ENCODE results near the gene NAA15. TPM values are rescaled to one million over a fixed set of nuclear protein-coding genes. Genes with fewer than 3 reads are reported as not detected.
A peak's percentile ranks its signal among the peaks of the same experiment; 100 is the strongest.

The NAA15 gene
- total and polyA plus RNA-seq, 9 donors = 16.0 to 31.0 (median 26.8) TPM

DNA sequence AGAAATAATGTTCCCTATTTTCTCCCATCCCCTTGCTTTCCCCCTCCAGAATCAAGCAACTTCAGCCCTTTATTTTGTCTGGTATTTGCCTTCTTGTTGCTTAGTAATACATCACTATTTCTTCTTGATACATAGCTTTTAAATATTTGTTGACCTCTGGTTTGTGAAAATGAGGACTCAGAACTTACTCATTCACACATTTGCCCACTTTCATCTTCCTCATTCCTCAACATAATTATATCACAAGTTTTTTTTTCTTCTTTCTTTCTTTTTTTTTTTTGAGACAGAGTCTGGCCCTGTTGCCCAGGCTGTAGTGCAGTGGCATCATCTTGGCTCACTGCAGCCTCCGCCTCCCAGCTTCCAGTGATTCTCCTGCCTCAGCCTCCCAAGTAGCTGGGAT, 29.9 kb downstream of the NAA15 start:
- Histone ChIP-seq H3K4me3 (ENCODE audit: low read length) (no peak overlapping the region), H3K9me3 (replicated peaks; ENCODE audit: control insufficient read depth, low read depth, low read length) (no peaks in the 10 kb centered on the region), H3K36me3 (ENCODE audit: control insufficient read depth, insufficient read depth, low read length) (peaks cover 15% of the 10 kb centered on the region), H3K27ac (ENCODE audit: low read length) (no peak overlapping the region), H3K27me3 (ENCODE audit: control insufficient read depth, insufficient read depth, low read length) (no peaks in the 10 kb centered on the region), H3K4me1 (ENCODE audit: control insufficient read depth, insufficient read depth, low read length) (no peaks in the 10 kb centered on the region)
- WGBS (ENCODE audit: insufficient coverage) = 100% methylated on average over 1 of the region's 1 CpG
- no peak for DNase-seq

DNA sequence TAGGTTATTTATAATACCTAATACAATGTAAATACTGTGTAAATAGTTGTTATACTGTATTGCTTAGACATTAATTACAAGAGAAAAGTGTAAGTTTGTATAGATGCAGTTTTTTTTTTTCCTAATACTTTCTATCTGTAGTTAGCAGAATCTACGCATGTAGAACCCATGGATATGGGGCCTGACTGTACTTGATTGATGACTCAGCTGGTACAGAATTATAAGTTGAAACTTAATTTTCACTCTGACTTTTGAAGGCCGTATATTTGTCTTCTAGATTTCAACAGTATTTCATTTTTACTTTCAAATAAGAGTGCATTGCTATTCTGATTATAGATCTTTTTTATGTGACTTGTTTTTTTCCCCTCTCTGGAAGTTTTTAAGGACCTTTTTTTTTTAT, 31.7 kb downstream of the NAA15 start:
- no peak for DNase-seq
- no CpG with 5 or more reads among the region's 2 CpGs for WGBS (ENCODE audit: insufficient coverage)
- Histone ChIP-seq H3K4me1 (ENCODE audit: control insufficient read depth, insufficient read depth, low read length) (no peaks in the 10 kb centered on the region), H3K36me3 (ENCODE audit: control insufficient read depth, insufficient read depth, low read length) (peaks cover 15% of the 10 kb centered on the region), H3K9me3 (replicated peaks; ENCODE audit: control insufficient read depth, low read depth, low read length) (no peaks in the 10 kb centered on the region), H3K27me3 (ENCODE audit: control insufficient read depth, insufficient read depth, low read length) (no peaks in the 10 kb centered on the region), H3K27ac (ENCODE audit: low read length) (no peak overlapping the region), H3K4me3 (ENCODE audit: low read length) (no peak overlapping the region)

DNA sequence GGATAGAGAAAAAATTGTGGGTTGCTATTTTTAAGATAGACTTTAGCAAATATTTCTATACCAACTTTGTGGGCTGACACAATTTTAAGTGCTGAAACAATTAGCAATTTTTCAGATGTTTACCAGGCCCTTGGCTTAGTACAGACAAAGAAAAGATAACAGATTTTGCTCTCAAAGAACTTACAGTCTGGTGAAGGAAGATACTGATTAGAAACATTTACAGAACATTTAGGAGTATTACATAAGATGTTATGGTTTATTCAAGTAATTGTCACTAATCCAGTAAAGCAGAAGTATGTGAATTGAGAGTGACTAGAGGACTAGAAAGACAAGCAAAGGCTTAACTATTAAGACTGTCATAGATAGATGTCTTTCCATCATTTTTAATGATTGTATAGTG, 36.3 kb downstream of the NAA15 start:
- peaks cover 16% of the 10 kb centered on the region for H3K36me3 ChIP-seq (ENCODE audit: control insufficient read depth, insufficient read depth, low read length)

DNA sequence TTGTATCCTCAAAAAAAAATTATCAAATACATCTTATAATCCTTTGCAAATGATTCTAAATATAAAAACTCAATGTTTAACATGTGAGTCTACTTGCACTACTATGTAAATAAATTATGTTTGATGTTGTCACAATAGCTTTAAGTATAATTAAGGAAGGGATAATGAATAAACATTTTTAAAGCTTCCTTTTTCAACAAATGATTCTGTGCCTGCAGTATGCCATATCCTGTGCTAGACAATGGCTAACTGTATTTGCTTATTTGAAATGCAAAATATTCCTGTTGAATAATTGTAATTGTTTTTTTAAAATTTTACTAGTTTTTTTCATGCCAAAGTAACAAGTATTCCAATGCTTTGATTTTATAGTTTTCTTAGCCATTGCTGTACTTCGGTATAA, 60.0 kb downstream of the NAA15 start:
- Histone ChIP-seq H3K27ac (ENCODE audit: low read length) (no peak overlapping the region), H3K27me3 (ENCODE audit: control insufficient read depth, insufficient read depth, low read length) (no peaks in the 10 kb centered on the region), H3K4me1 (ENCODE audit: control insufficient read depth, insufficient read depth, low read length) (no peaks in the 10 kb centered on the region), H3K36me3 (ENCODE audit: control insufficient read depth, insufficient read depth, low read length) (peaks cover 15% of the 10 kb centered on the region), H3K4me3 (ENCODE audit: low read length) (no peak overlapping the region), H3K9me3 (replicated peaks; ENCODE audit: control insufficient read depth, low read depth, low read length) (no peaks in the 10 kb centered on the region)
- no CpG with 5 or more reads among the region's 1 CpG for WGBS (ENCODE audit: insufficient coverage)
- no peak for DNase-seq

More for the DNA sequence above, 36.3 kb downstream of the NAA15 start:
- H3K4me1 ChIP-seq (ENCODE audit: control insufficient read depth, insufficient read depth, low read length) = no peaks in the 10 kb centered on the region
- no peaks in the 10 kb centered on the region for H3K27me3 ChIP-seq (ENCODE audit: control insufficient read depth, insufficient read depth, low read length)
- no peak overlapping the region for H3K4me3 ChIP-seq (ENCODE audit: low read length)
- H3K9me3 ChIP-seq (replicated peaks; ENCODE audit: control insufficient read depth, low read depth, low read length) = no peaks in the 10 kb centered on the region
- no peak overlapping the region for H3K27ac ChIP-seq (ENCODE audit: low read length)
- DNase-seq = no peak

DNA sequence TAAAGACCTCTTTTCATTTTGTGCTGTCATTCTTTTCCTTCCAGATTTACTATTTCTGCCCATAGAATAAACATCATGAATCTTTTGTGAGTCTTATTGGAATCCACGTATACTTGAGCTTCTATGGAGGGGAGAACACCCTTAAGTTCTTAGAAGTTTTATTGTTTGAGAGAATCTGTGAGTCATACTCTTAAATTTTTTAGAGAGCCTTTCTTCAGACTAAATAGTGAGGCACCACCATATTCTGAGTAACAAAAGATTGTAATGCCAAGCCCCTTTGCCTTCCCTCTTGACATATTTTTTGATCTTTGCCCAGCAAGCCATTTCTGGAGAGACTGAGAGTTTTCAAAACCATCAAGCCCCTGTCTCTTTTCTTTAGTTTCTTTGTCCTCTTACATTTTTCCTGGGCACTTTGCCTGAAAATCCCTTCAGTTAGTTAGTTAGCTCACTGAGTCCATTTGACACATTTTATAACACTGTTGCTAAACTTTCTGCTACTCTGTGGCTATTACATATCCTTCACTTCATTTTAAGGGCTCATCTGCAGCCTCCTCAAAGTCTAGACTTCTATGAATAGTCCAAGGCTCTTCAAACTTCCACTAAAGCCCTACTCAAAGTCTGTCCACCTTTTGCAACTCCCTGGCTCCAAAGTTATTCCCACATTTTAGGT, 66.3 kb downstream of the NAA15 start:
- DNase-seq = no peak
- no CpG with 5 or more reads among the region's 1 CpG for WGBS (ENCODE audit: insufficient coverage)
- H3K27ac ChIP-seq (ENCODE audit: low read length) = no peak overlapping the region

DNA sequence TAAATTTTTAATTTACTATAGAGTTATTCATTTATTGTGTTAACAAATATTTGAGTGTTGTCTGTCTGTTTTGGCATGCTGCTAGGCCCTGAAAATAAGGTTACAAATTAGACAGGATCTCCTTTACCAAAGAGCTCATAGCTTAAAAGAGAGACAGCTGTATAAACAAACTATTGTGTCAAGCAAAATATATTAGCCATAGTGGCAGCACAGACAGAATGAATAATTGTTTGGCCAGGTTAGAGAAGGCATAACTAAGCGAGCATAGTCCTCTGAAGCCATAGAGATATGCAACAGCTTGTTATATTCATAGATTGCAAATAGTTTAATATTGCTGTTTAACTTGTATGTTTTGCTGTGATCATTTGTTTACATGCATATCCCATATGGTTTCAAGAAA, 67.7 kb downstream of the NAA15 start:
- Histone ChIP-seq H3K9me3 (replicated peaks; ENCODE audit: control insufficient read depth, low read depth, low read length) (no peaks in the 10 kb centered on the region), H3K27me3 (ENCODE audit: control insufficient read depth, insufficient read depth, low read length) (no peaks in the 10 kb centered on the region), H3K4me3 (ENCODE audit: low read length) (no peak overlapping the region), H3K27ac (ENCODE audit: low read length) (no peak overlapping the region), H3K36me3 (ENCODE audit: control insufficient read depth, insufficient read depth, low read length) (peaks cover 25% of the 10 kb centered on the region), H3K4me1 (ENCODE audit: control insufficient read depth, insufficient read depth, low read length) (no peaks in the 10 kb centered on the region)
- 100% methylated on average over 1 of the region's 1 CpG for WGBS (ENCODE audit: insufficient coverage)
- DNase-seq = no peak

More for the DNA sequence above, 66.3 kb downstream of the NAA15 start:
- Histone ChIP-seq H3K27me3 (ENCODE audit: control insufficient read depth, insufficient read depth, low read length) (no peaks in the 10 kb centered on the region), H3K9me3 (replicated peaks; ENCODE audit: control insufficient read depth, low read depth, low read length) (no peaks in the 10 kb centered on the region), H3K4me3 (ENCODE audit: low read length) (no peak overlapping the region), H3K4me1 (ENCODE audit: control insufficient read depth, insufficient read depth, low read length) (no peaks in the 10 kb centered on the region), H3K36me3 (ENCODE audit: control insufficient read depth, insufficient read depth, low read length) (peaks cover 23% of the 10 kb centered on the region)

DNA sequence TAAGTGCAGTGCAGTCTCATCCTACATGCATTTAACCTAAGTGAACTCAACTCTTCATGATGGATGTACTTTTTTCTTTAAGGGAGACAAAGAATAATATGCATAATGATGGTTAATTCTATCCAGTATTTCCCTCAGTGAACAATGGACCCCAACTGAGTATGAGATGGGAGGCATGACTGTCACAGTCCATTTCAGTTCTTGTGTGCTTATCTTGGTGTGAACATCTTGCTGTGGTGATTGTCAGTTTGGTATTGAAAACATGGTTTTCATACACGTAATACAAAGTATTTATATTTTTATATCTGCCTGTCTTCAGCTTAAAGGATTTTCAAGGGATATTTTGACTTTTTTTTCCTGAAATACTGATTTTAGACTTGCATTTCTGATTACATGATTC, 72.9 kb downstream of the NAA15 start:
- H3K36me3 ChIP-seq (ENCODE audit: control insufficient read depth, insufficient read depth, low read length) = peaks cover 11% of the 10 kb centered on the region

DNA sequence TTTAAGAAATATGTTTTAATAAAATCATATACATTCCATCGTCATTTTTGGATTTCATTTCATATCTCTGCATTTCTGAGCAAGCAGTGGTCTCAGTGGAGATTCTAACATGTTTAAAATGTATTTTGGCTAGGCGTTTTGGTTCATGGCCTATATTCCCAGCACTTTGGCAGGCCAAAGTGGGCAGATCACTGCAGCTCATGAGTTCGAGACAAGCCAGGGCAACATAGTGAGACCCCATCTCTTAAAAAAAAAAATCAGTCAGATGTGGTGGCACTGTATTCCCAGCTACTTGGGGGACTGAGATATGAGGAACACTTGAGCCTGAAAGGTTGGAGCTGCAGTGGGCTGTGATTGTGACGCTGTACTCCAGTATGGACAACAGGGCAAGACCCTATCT, 85.1 kb downstream of the NAA15 start:
- Histone ChIP-seq H3K36me3 (ENCODE audit: control insufficient read depth, insufficient read depth, low read length) (peaks cover 13% of the 10 kb centered on the region), H3K27me3 (ENCODE audit: control insufficient read depth, insufficient read depth, low read length) (no peaks in the 10 kb centered on the region), H3K4me3 (ENCODE audit: low read length) (no peak overlapping the region), H3K4me1 (ENCODE audit: control insufficient read depth, insufficient read depth, low read length) (no peaks in the 10 kb centered on the region), H3K9me3 (replicated peaks; ENCODE audit: control insufficient read depth, low read depth, low read length) (no peaks in the 10 kb centered on the region), H3K27ac (ENCODE audit: low read length) (no peak overlapping the region)
- peak; percentile 40 for DNase-seq
- no CpG with 5 or more reads among the region's 4 CpGs for WGBS (ENCODE audit: insufficient coverage)

More for the DNA sequence above, 72.9 kb downstream of the NAA15 start:
- Histone ChIP-seq H3K9me3 (replicated peaks; ENCODE audit: control insufficient read depth, low read depth, low read length) (no peaks in the 10 kb centered on the region), H3K4me1 (ENCODE audit: control insufficient read depth, insufficient read depth, low read length) (no peaks in the 10 kb centered on the region), H3K4me3 (ENCODE audit: low read length) (no peak overlapping the region), H3K27me3 (ENCODE audit: control insufficient read depth, insufficient read depth, low read length) (no peaks in the 10 kb centered on the region), H3K27ac (ENCODE audit: low read length) (no peak overlapping the region)
- WGBS (ENCODE audit: insufficient coverage) = no CpG with 5 or more reads among the region's 1 CpG
- DNase-seq = no peak

DNA sequence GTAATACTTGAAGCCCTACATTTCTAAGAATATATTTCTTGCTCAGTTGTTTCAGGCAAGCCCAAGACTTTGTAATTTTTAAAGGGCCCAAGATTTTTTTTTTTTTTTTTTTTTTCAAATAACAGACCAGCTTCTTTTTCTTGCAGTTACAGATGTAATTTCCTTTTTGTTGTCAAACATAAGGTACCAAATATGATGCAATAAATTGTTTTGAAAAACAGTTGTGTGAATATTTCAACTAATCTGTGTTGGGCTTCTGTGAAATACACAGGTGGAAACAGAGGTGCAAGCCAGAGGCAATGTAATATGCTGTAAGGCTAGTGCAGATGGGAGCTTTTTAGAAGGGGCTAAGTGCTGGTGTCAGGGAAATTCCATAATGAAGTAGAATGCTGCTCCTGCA, 87.8 kb downstream of the NAA15 start:
- DNase-seq = no peak
- Histone ChIP-seq H3K4me1 (ENCODE audit: control insufficient read depth, insufficient read depth, low read length) (no peaks in the 10 kb centered on the region), H3K9me3 (replicated peaks; ENCODE audit: control insufficient read depth, low read depth, low read length) (no peaks in the 10 kb centered on the region), H3K27ac (ENCODE audit: low read length) (no peak overlapping the region), H3K27me3 (ENCODE audit: control insufficient read depth, insufficient read depth, low read length) (no peaks in the 10 kb centered on the region), H3K36me3 (ENCODE audit: control insufficient read depth, insufficient read depth, low read length) (peaks cover 12% of the 10 kb centered on the region), H3K4me3 (ENCODE audit: low read length) (no peak overlapping the region)

DNA sequence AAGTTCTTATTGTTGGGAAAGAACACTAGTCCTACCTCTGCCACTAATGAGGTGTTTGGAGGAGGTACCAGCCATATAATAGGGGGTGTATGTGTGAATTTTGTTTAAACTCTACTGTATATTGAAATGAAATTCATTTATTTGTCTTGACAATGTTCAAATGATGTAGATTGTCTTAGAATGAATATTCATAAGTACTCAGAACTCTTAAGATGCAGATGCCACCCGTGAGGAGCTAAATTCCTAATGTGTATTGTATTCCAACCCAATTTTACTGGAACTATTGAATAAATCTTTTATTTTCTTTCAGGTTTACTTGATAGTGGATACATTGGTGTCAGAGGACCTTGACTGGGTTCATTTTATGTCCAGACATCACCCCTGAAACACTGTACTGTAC, 88.7 kb downstream of the NAA15 start:
- Histone ChIP-seq H3K9me3 (replicated peaks; ENCODE audit: control insufficient read depth, low read depth, low read length) (no peaks in the 10 kb centered on the region), H3K27me3 (ENCODE audit: control insufficient read depth, insufficient read depth, low read length) (no peaks in the 10 kb centered on the region), H3K4me1 (ENCODE audit: control insufficient read depth, insufficient read depth, low read length) (no peaks in the 10 kb centered on the region), H3K36me3 (ENCODE audit: control insufficient read depth, insufficient read depth, low read length) (peaks cover 15% of the 10 kb centered on the region), H3K4me3 (ENCODE audit: low read length) (no peak overlapping the region), H3K27ac (ENCODE audit: low read length) (no peak overlapping the region)
- no peak for DNase-seq
- WGBS (ENCODE audit: insufficient coverage) = no CpG with 5 or more reads among the region's 1 CpG

DNA sequence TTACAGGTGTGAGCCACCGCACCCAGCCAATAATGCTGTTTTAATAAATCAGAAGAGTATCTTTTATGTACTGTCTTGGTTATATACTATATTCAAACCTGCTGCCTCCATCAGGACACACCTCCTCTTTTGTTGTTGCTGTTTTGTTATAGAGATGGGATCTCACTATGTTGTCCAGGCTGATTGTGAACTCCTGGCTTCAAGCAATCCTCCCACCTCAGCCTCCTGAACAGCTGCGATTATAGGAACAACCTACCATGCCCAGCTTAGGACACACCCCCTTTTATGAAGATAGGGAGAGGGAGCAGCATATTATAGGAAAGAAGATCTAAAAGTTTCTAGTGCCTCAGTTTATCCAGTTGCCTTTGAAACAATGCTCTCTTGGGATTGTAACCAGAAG, 90.4 kb downstream of the NAA15 start:
- Histone ChIP-seq H3K36me3 (ENCODE audit: control insufficient read depth, insufficient read depth, low read length) (peaks cover 9% of the 10 kb centered on the region), H3K4me3 (ENCODE audit: low read length) (no peak overlapping the region), H3K9me3 (replicated peaks; ENCODE audit: control insufficient read depth, low read depth, low read length) (no peaks in the 10 kb centered on the region), H3K27ac (ENCODE audit: low read length) (no peak overlapping the region), H3K4me1 (ENCODE audit: control insufficient read depth, insufficient read depth, low read length) (no peaks in the 10 kb centered on the region), H3K27me3 (ENCODE audit: control insufficient read depth, insufficient read depth, low read length) (no peaks in the 10 kb centered on the region)
- WGBS (ENCODE audit: insufficient coverage) = no CpG with 5 or more reads among the region's 2 CpGs
- DNase-seq = no peak

All from muscle of leg (tissue), 11 donors.